Naive thymus-derived CD8-positive, alpha-beta T cell (primary cell): ENCODE results near the gene TMEM109. TPM values are rescaled to one million over a fixed set of nuclear protein-coding genes. Genes with fewer than 3 reads are reported as not detected.

ENCODE experiments used
- ATAC-seq, 2 donors: fragments of 150-1000 bp; cut with Tn5 transposase in 1 of 2; sonication (Bioruptor Pico), chemical (Tn5 transposase) in 1 of 2; 1 replicate in 1 of 2; 2 replicates in 1 of 2; pipeline ENCODE4 v1.10.0; 2021; ENCODE audit warnings: mild to moderate bottlenecking in 2 of 2, moderate library complexity in 2 of 2
- POLR2A ChIA-PET: fragments of 350-600 bp; sonication (Branson Sonifier 250); formaldehyde crosslinking; loops from one replicate; lab custom pipeline; 2021; ENCODE audit warnings: antibody characterized with exemption; lab: Charles Lee
- DNase-seq, 10 donors: peaks; one replicate each; pipeline versions ENCODE4 v3.0.0 to v3.0.0-alpha.2; 2020 to 2022
- H3K27ac Mint-ChIP-seq, 10 donors: one replicate each; pipeline ENCODE4 v1.8.0; 2020 to 2022; ENCODE audit warnings: mild to moderate bottlenecking in 10 of 10, mixed read lengths in 10 of 10, moderate library complexity in 4 of 10, inconsistent platforms in 1 of 10
- H3K27me3 Mint-ChIP-seq, 5 donors: one replicate each; pipeline ENCODE4 v1.8.0; 2021 to 2022; ENCODE audit warnings: mixed read lengths in 5 of 5
- H3K36me3 Mint-ChIP-seq, 3 donors: one replicate each; pipeline ENCODE4 v1.8.0; 2020 to 2022; ENCODE audit warnings: mixed read lengths in 3 of 3, mild to moderate bottlenecking in 2 of 3, inconsistent platforms in 1 of 3
- H3K4me1 Mint-ChIP-seq, 4 donors: one replicate each; pipeline ENCODE4 v1.8.0; 2021 to 2022; ENCODE audit warnings: mixed read lengths in 4 of 4
- H3K4me3 Mint-ChIP-seq, 10 donors: one replicate each; pipeline ENCODE4 v1.8.0; 2020 to 2022; ENCODE audit warnings: mild to moderate bottlenecking in 10 of 10, mixed read lengths in 10 of 10, moderate library complexity in 6 of 10, inconsistent platforms in 1 of 10
- H3K9me3 Mint-ChIP-seq, 9 donors: one replicate each; pipeline ENCODE4 v1.8.0; 2020 to 2022; ENCODE audit warnings: mixed read lengths in 9 of 9, mild to moderate bottlenecking in 3 of 9, inconsistent platforms in 1 of 9, moderate library complexity in 1 of 9
- polyA plus RNA-seq, 3 donors: library from polyadenylated mRNA; unstranded; fragments of 300-500 nt; fragmentation: Illumina TruSeq; gene quantifications; one replicate each; pipeline ENCODE4 v1.2.3, GENCODE V29; 2021
- total RNA-seq, 8 experiments: library from RNA in 2 of 8; stranded (reverse) in 2 of 8; gene quantifications; one replicate each; pipeline ENCODE4 v1.2.3 and lab custom pipeline; 2021 to 2026

TMEM109 gene
- total and polyA plus RNA-seq, 5 experiments from 2014 or later, result 52.4 to 295 (median 216) TPM

DNA sequence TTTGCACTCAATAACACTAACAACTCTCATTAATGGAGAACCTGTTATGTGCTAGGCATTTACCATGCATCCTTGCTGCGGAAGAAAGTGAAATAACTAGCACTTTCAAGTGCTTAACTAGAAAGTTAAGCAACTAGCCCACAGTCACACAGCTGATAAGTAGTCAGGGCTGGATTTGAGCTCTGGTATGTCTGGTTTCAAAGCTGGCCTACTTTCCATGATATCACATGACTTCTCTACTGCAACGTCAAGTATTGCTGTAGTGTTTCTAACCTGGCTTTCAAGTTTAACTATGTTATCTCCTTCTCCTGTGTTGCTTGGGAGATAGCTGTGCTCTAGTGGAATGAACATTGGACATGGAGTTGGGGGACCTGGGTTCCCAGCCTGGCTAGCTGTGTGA, 25.9 kb downstream of the TMEM109 start:
- peaks cover 0 to 36% (median 2%) of the 10 kb centered on the region in 3 donors for H3K36me3 Mint-ChIP-seq
- POLR2A ChIA-PET, result interaction anchor here (0.5 to 1.3 kb wide), 3 partner anchors 22 to 103 kb away, joined by 3 to 4 read pairs (median 4); no protein-coding TSS in a partner anchor
- peaks cover 0 to 1% (median 0%) of the 10 kb centered on the region in 5 donors for H3K27me3 Mint-ChIP-seq
- H3K9me3 Mint-ChIP-seq, result no peaks in the 10 kb centered on the region
- DNase-seq, result no peak
- peak overlapping the region in 3 of 10 donors; percentile 34 to 70 (median 67) for H3K27ac Mint-ChIP-seq
- ATAC-seq, result no peak
- no peak overlapping the region for H3K4me3 Mint-ChIP-seq
- peaks cover 0 to 9% (median 3%) of the 10 kb centered on the region in 4 donors for H3K4me1 Mint-ChIP-seq

- Mint-ChIP-seq H3K9me3 (no peaks in the 10 kb centered on the region), H3K36me3 (peaks cover 0 to 46% (median 12%) of the 10 kb centered on the region in 3 donors), H3K4me1 (peaks cover 0 to 16% (median 5%) of the 10 kb centered on the region in 4 donors), H3K4me3 (no peak overlapping the region), H3K27ac (peak overlapping the region in 2 of 10 donors; percentile 51 to 68), H3K27me3 (peaks cover 0 to 1% (median 0%) of the 10 kb centered on the region in 5 donors)
- POLR2A ChIA-PET, result interaction anchor here (0.6 kb wide), 1 partner anchor 253 kb away, joined by 4 read pairs; no protein-coding TSS in a partner anchor
- DNase-seq (no peak), ATAC-seq (no peak)
Measured at GRCh38 chr11:60941371-60942119, 27.6 kb downstream of the TMEM109 start.

- no peak overlapping the region for H3K4me3 Mint-ChIP-seq
- POLR2A ChIA-PET, result interaction anchor here (0.6 kb wide), 1 partner anchor 252 kb away, joined by 4 read pairs; no protein-coding TSS in a partner anchor
- DNase-seq (no peak), ATAC-seq (no peak)
- peak overlapping the region in 3 of 10 donors; percentile 21 to 51 (median 40) for H3K27ac Mint-ChIP-seq
- peaks cover 0 to 16% (median 5%) of the 10 kb centered on the region in 4 donors for H3K4me1 Mint-ChIP-seq
- H3K27me3 Mint-ChIP-seq, result peaks cover 0 to 1% (median 0%) of the 10 kb centered on the region in 5 donors
- H3K9me3 Mint-ChIP-seq, result no peaks in the 10 kb centered on the region
- H3K36me3 Mint-ChIP-seq, result peaks cover 0 to 47% (median 12%) of the 10 kb centered on the region in 3 donors
Measured at GRCh38 chr11:60942219-60942618, 28.3 kb downstream of the TMEM109 start.

- POLR2A ChIA-PET, result no interaction called here
- H3K36me3 Mint-ChIP-seq, result peaks cover 0 to 47% (median 12%) of the 10 kb centered on the region in 3 donors
- H3K4me1 Mint-ChIP-seq, result peaks cover 0 to 17% (median 5%) of the 10 kb centered on the region in 4 donors
- DNase-seq, result no peak
- H3K27me3 Mint-ChIP-seq, result peaks cover 0 to 1% (median 0%) of the 10 kb centered on the region in 5 donors
- ATAC-seq, result no peak
- no peaks in the 10 kb centered on the region for H3K9me3 Mint-ChIP-seq
- H3K27ac Mint-ChIP-seq, result peak overlapping the region in 1 of 10 donors; percentile 67
- no peak overlapping the region for H3K4me3 Mint-ChIP-seq
Measured at GRCh38 chr11:60942970-60943565, 29.1 kb downstream of the TMEM109 start.

DNA sequence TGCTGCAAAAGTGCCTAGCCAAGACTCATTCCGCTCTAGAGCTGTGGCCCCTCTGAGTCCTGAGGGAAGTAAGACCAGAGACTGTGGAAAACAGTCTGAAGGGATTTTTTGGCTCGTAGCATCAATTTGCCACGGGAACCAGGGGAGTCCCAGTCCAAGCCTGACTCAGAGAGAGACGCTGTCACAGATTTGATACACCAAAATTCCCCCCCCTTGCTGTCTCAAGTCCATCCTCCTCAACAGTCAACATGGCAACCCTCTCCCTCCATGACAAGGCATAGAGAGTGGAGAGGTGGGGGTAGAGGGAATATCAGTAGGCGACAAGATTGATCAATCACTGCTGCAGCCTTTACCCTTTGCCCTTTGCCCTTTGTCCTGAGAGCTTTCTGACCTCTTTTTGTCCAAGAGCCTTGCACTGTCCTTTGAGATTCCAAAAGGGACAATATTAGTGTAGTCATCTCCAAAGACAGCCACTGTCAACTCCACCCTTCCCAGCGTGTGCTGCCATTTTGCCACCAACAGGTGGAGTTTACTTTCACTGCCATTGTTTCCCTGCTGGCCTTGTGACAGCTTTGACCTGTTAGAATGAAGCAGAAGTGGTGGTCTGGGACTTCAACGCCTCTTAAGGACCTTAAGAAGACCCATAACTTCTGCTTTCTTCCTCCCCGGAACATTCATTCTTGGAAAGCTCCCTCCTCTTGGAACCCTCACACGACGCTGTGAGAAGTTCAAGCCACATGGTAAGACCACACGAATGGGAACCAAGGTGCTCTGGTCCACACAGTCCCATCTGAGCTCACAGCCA, 30.7 kb downstream of the TMEM109 start:
- Mint-ChIP-seq H3K4me3 (peak overlapping the region in 1 of 10 donors; percentile 45), H3K9me3 (no peaks in the 10 kb centered on the region), H3K27me3 (peaks cover 0 to 1% (median 0%) of the 10 kb centered on the region in 5 donors), H3K36me3 (peaks cover 0 to 43% (median 12%) of the 10 kb centered on the region in 3 donors), H3K27ac (peak overlapping the region in 2 of 10 donors; percentile 56 to 61), H3K4me1 (peaks cover 7 to 31% (median 12%) of the 10 kb centered on the region in 4 donors)
- POLR2A ChIA-PET, result interaction anchor here (1.0 to 1.1 kb wide), 2 partner anchors 10 to 30 kb away, joined by 3 to 4 read pairs; no protein-coding TSS in a partner anchor
- ATAC-seq, result no peak
- no peak for DNase-seq

- Mint-ChIP-seq H3K36me3 (peaks cover 0 to 43% (median 12%) of the 10 kb centered on the region in 3 donors), H3K27me3 (peaks cover 0 to 1% (median 0%) of the 10 kb centered on the region in 5 donors), H3K27ac (peak overlapping the region in 2 of 10 donors; percentile 32 to 40), H3K4me3 (peak overlapping the region in 1 of 10 donors; percentile 45), H3K4me1 (peaks cover 11 to 37% (median 14%) of the 10 kb centered on the region in 4 donors), H3K9me3 (no peaks in the 10 kb centered on the region)
- DNase-seq (no peak), ATAC-seq (no peak)
- POLR2A ChIA-PET, result interaction anchor here (1.0 to 1.1 kb wide), 2 partner anchors 10 to 30 kb away, joined by 3 to 4 read pairs; no protein-coding TSS in a partner anchor
Measured at GRCh38 chr11:60945295-60945667, 31.3 kb downstream of the TMEM109 start.

DNA sequence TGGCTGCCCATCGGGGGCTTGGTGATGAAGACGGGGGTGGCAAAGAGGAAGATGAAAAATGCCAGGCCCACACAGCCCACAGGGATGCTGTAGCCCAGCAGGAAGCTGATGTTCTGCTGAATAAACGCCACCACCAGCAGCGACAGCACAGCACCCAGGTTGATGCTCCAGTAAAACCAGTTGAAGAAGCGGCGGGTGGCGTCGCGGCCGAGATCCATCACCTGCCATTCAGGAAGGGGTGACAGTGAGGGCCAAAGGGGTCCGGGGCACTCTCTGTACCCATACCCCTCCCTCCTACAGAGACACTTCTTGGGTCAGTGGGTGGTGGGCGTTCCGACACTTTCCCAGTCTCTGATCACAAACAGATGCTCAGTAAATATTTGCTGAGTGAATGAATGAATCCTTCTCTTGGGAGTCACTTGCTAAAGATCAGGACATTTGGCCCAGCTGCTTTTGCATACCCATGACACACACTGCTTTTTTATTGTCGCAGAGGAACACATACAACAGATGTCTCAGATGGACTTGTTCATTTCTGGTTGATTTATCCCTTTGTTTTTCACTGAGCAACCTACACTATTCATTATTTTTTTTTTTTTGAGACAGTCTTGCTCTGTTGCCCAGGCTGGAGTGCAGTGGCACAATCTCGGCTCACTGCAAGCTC, 32.8 kb downstream of the TMEM109 start:
- Mint-ChIP-seq H3K4me3 (no peak overlapping the region), H3K27me3 (peaks cover 0 to 1% (median 0%) of the 10 kb centered on the region in 5 donors), H3K4me1 (peaks cover 14 to 38% (median 17%) of the 10 kb centered on the region in 4 donors), H3K36me3 (peaks cover 0 to 29% (median 12%) of the 10 kb centered on the region in 3 donors), H3K27ac (no peak overlapping the region), H3K9me3 (no peaks in the 10 kb centered on the region)
- no peak for DNase-seq
- POLR2A ChIA-PET, result no interaction called here
- ATAC-seq, result no peak

DNA sequence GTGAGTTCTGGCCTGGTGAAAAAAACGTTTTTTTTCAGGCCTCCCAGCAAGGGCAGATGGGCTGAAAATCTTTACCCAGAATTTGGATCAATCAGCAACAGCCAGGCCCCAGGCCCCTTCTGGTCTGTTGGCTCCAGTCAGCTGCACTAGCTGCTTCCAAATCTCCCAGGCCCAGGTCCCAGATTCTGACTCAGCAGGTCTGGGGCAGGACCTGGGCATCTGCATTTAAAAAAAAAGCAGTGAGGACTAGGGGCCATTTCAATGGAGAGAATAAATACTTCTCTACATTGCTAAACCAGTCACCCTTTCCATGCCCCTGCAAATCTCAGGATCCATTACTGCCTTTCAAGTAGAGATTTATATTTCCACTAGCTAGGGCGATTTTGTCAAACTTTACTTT, 33.7 kb downstream of the TMEM109 start:
- Mint-ChIP-seq H3K27ac (no peak overlapping the region), H3K27me3 (peaks cover 0 to 1% (median 0%) of the 10 kb centered on the region in 5 donors), H3K4me3 (no peak overlapping the region), H3K36me3 (peaks cover 0 to 22% (median 10%) of the 10 kb centered on the region in 3 donors), H3K9me3 (no peaks in the 10 kb centered on the region), H3K4me1 (peaks cover 24 to 45% (median 26%) of the 10 kb centered on the region in 4 donors)
- DNase-seq, result no peak
- ATAC-seq, result no peak
- POLR2A ChIA-PET, result no interaction called here

GRCh38 chr11:60948250-60948649, 34.3 kb downstream of the TMEM109 start:
- Mint-ChIP-seq H3K4me3 (peak overlapping the region in 1 of 10 donors; percentile 4), H3K9me3 (no peaks in the 10 kb centered on the region), H3K27me3 (peaks cover 0 to 1% (median 0%) of the 10 kb centered on the region in 5 donors), H3K4me1 (peaks cover 29 to 50% (median 31%) of the 10 kb centered on the region in 4 donors), H3K27ac (peak overlapping the region in 4 of 10 donors; percentile 24 to 51 (median 36)), H3K36me3 (peaks cover 0 to 17% (median 10%) of the 10 kb centered on the region in 3 donors)
- DNase-seq, result no peak
- no peak for ATAC-seq
- POLR2A ChIA-PET, result no interaction called here

DNA sequence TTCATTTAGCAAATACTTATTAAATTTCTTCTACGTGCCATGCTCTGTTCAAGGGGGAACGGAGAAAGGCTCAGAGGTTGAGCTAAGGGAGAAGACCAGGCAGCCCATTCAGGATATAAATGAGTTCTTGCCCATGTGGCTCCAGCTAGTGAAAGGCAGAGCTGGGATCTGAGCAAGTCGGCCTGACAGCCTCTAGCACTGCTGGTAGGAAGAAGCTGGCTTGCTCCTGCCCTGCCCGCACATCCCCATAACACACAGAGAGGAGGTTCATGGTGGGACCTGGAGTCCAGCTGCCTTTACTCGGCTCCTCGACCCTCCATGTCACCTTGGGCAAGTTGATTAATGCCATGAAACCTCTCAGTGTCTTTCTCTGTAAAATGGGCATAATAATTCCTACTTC, 36.1 kb downstream of the TMEM109 start:
- no peaks in the 10 kb centered on the region for H3K9me3 Mint-ChIP-seq
- peaks cover 27 to 54% (median 30%) of the 10 kb centered on the region in 4 donors for H3K4me1 Mint-ChIP-seq
- H3K27me3 Mint-ChIP-seq, result no peaks in the 10 kb centered on the region
- peak overlapping the region; percentile 30 to 96 (median 68) for H3K4me3 Mint-ChIP-seq
- ATAC-seq, result no peak
- POLR2A ChIA-PET, result interaction anchor here (1.2 to 2.3 kb wide), 6 partner anchors 13 to 71 kb away, joined by 3 to 7 read pairs (median 3); partner anchors contain the start of genes CD6 and PRPF19
- no peak for DNase-seq
- peaks cover 0 to 11% (median 9%) of the 10 kb centered on the region in 3 donors for H3K36me3 Mint-ChIP-seq
- H3K27ac Mint-ChIP-seq, result peak overlapping the region in 7 of 10 donors; percentile 31 to 89 (median 63)

DNA sequence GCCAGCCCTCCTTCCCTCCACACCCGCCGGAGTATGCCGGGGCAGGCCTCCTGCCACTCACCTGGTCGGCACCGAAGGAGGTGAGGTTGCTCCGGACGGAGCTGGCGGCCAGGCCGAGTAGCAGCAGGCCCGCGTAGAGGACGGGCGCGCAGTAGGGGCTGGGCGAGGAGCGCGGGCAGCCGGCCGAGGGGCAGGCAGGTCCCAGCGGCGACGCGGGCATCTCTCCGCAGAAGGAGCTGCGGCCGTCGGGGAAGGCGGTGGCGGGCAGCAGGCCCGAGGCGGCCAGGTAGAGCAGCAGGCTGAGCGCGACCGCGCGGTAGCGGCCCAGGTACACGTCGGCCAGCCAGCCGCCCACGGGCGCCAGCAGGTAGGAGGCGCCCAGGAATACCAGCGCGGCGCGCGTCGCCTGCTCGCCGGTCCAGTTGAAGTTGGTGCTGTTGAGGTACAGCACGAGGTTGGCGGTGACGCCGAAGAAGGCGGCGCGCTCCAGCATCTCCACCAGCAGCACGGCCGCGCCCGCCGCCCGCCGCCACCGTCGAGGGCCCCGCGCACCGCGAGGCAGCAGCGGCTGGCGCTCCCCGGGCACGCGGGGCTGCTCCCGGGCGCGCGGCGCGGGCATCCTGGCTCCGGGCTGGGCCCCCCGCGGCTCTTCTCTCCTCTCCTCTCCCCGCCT, 37.1 kb downstream of the TMEM109 start:
- Mint-ChIP-seq H3K4me1 (peaks cover 25 to 60% (median 36%) of the 10 kb centered on the region in 4 donors), H3K27me3 (no peaks in the 10 kb centered on the region), H3K9me3 (no peaks in the 10 kb centered on the region), H3K36me3 (peaks cover 0 to 5% (median 2%) of the 10 kb centered on the region in 3 donors), H3K4me3 (peak overlapping the region; percentile 83 to 97 (median 96)), H3K27ac (peak overlapping the region in 7 of 10 donors; percentile 53 to 98 (median 96))
- POLR2A ChIA-PET, result interaction anchor here (0.8 to 2.3 kb wide), 10 partner anchors 19 to 170 kb away, joined by 3 to 7 read pairs (median 3); partner anchors contain the start of genes CD6 and PRPF19
- DNase-seq (peak in 7 of 10 donors; percentile 22 to 52 (median 37)), ATAC-seq (peak; percentile 46 to 62)
